ENCODE results near the gene ODR4. TPM values are rescaled to one million over a fixed set of nuclear protein-coding genes. Genes with fewer than 3 reads are reported as not detected.
A peak's percentile ranks its signal among the peaks of the same experiment; 100 is the strongest.
"Not testable (repeated sequence)": the region's sequence is repeated elsewhere in the genome, so short reads cannot be mapped to it uniquely, and the experiment has no call there.

ODR4 gene
- total RNA-seq, 1 donor from 2014 or later: 15.5 TPM

DNA sequence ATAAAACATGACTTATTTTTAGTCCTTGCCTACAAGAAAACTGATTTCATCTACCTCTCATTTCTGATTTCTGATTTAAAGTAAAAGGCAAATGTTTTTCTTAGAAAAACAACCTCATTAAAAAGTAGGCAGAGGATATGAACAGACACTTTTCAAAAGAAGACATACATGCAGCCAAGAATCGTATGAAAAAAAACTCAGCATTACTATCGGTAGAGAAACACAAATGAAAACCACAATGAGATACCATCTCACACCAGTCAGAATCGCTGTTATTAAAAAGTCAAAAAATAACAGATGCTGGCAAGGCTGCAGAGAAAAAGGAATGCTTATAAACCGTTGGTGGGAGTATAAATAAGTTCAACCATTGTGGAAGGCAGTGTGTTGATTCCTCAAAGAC, 16.2 kb downstream of the ODR4 start:
- no peak overlapping the region for H3K4me3 Mint-ChIP-seq
- no peak overlapping the region for H3K27ac Mint-ChIP-seq
- H3K4me1 Mint-ChIP-seq (ENCODE audit: low read depth): no peaks in the 10 kb centered on the region
- H3K36me3 Mint-ChIP-seq (ENCODE audit: low read depth): peaks cover 31% of the 10 kb centered on the region
- intact Hi-C loops (cut with micrococcal nuclease): no loop called here
- no peaks in the 10 kb centered on the region for H3K27me3 Mint-ChIP-seq (ENCODE audit: insufficient read depth)
- H3K9me3 Mint-ChIP-seq: no peaks in the 10 kb centered on the region
- DNase-seq (ENCODE audit: low spot score): no peak

DNA sequence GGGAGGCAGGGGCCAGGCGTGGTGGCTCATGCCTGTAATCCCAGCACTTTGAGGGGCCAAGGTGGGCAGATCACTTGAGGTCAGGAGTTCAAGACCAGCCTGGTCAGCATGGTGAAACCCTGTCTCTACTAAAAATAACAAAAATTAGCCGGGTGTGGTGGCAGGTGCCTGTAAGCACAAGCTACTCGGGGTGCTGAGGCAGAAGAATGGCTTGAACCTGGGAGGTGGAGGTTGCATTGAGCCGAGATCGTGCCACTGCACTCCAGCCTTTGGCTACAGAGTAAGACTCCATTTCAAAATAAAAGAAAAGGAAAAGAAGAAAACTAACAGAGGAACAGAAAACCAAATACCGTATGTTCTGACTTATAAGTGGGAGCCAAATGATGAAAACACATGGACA, 17.1 kb downstream of the ODR4 start:
- H3K27me3 Mint-ChIP-seq (ENCODE audit: insufficient read depth); DNase-seq (ENCODE audit: low spot score); H3K4me1 Mint-ChIP-seq (ENCODE audit: low read depth); H3K4me3 Mint-ChIP-seq; intact Hi-C loops (cut with micrococcal nuclease); H3K9me3 Mint-ChIP-seq: not testable (repeated sequence)
- Mint-ChIP-seq H3K36me3 (ENCODE audit: low read depth) (peaks cover 30% of the 10 kb centered on the region), H3K27ac (peak overlapping the region; percentile 31)

DNA sequence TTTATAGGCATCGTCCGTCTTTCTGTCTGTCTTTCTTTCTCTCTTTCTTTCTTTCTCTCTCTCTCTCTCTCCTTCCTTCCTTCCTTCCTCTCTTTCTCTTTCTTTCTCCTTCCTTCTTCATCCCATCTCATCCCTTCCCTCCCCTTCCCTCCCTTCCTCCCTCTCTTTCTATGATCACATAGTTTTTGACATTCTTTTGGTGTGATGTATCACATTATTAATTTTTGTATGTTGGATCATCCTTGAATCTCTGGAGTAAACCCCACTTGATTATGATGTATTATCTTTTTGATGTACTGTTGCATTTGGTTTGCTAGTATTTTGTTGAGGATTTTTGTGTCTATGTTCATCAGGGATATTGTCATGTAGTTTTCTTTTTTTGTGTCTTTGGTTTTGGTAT, 25.8 kb downstream of the ODR4 start:
- H3K4me1 Mint-ChIP-seq (ENCODE audit: low read depth); H3K27me3 Mint-ChIP-seq (ENCODE audit: insufficient read depth); H3K27ac Mint-ChIP-seq; DNase-seq (ENCODE audit: low spot score); H3K9me3 Mint-ChIP-seq; H3K4me3 Mint-ChIP-seq: not testable (repeated sequence)
- peaks cover 15% of the 10 kb centered on the region for H3K36me3 Mint-ChIP-seq (ENCODE audit: low read depth)
- intact Hi-C loops (cut with micrococcal nuclease): loop anchor here (5.0 to 10.0 kb wide), 4 partner anchors 206 to 403 kb away; partner anchors contain the start of gene PTGS2

DNA sequence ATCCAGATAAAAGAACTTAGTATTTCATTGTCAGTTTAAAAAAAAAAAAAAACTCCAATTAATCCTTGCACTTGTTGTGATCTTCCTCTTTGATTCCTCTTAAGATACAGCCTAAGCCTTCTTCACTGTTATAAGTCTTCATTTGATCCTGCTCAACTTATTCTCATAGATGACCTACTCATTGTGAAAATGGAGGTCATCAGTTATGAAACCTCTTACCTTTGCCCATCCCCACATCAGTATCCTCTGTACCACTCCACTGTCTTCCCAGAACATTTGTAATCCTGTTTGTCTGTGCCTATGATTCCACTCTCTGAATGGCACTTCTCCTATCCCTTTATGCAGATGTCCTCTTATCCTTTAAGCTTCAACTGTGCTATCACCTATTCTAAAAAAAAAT, 28.0 kb downstream of the ODR4 start:
- Mint-ChIP-seq H3K4me1 (ENCODE audit: low read depth) (peaks cover 9% of the 10 kb centered on the region), H3K4me3 (no peak overlapping the region), H3K27ac (no peak overlapping the region), H3K27me3 (ENCODE audit: insufficient read depth) (no peaks in the 10 kb centered on the region), H3K36me3 (ENCODE audit: low read depth) (peaks cover 21% of the 10 kb centered on the region), H3K9me3 (no peaks in the 10 kb centered on the region)
- intact Hi-C loops (cut with micrococcal nuclease): loop anchor here (1.0 to 10.0 kb wide), 6 partner anchors 79 to 583 kb away; partner anchors contain the start of gene PTGS2
- DNase-seq (ENCODE audit: low spot score): no peak

DNA sequence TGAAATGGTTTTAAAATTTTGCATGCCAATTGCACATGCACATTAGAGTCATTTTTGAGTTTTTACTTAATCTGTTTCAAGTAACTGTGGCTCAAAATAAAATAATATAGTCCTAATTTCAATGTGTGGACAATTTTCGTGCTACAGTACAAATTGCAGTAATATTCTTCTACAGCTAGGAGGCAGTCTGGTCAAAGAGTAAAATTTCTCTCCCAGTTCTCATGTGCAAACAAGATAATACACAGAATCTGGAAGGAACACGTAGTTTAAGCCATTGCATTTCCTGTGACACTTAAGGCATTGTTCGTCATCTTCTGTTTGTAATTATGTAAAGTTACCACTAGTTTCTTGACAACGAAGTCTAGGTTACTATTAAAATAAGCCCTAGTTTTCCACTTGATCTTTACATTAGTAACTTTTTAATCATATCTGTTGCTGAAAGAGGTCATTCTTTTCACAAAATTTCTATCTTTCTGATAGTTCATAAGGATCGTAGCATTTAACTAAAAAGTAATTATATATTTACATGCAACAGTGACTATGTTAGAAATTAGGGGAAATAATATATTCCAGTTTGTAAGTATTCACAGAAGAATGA, 28.9 kb downstream of the ODR4 start:
- Mint-ChIP-seq H3K4me1 (ENCODE audit: low read depth) (peaks cover 9% of the 10 kb centered on the region), H3K36me3 (ENCODE audit: low read depth) (peaks cover 21% of the 10 kb centered on the region), H3K27ac (peak overlapping the region; percentile 44), H3K9me3 (no peaks in the 10 kb centered on the region), H3K27me3 (ENCODE audit: insufficient read depth) (no peaks in the 10 kb centered on the region), H3K4me3 (no peak overlapping the region)
- intact Hi-C loops (cut with micrococcal nuclease): loop anchor here (1.0 to 10.0 kb wide), 6 partner anchors 78 to 582 kb away; partner anchors contain the start of gene PTGS2
- no peak for DNase-seq (ENCODE audit: low spot score)

DNA sequence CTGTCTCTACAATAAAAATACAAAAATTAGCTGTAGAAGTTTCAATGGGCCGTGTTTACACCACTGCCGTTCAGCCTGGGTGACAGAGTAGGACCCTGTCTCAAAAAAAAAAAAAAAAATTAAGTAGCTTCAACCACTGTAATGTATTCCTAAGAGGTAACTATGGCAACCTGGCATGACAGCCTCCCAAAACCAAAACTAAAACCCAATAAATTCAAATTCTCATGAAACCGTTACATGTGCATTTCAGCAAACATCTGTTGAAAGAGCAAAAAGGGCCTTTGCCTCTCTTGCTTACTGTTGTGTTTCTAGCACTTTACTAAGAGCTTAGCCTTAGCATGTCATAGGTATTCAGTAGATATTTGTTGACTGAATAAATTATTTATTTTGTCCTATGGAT, 33.5 kb downstream of the ODR4 start:
- Mint-ChIP-seq H3K4me1 (ENCODE audit: low read depth) (peaks cover 9% of the 10 kb centered on the region), H3K36me3 (ENCODE audit: low read depth) (peaks cover 13% of the 10 kb centered on the region), H3K27me3 (ENCODE audit: insufficient read depth) (no peaks in the 10 kb centered on the region), H3K4me3 (no peak overlapping the region), H3K9me3 (no peaks in the 10 kb centered on the region), H3K27ac (no peak overlapping the region)
- no peak for DNase-seq (ENCODE audit: low spot score)
- intact Hi-C loops (cut with micrococcal nuclease): loop anchor here (10.0 kb wide), 2 partner anchors 276 to 396 kb away; partner anchors contain the start of gene PTGS2

DNA sequence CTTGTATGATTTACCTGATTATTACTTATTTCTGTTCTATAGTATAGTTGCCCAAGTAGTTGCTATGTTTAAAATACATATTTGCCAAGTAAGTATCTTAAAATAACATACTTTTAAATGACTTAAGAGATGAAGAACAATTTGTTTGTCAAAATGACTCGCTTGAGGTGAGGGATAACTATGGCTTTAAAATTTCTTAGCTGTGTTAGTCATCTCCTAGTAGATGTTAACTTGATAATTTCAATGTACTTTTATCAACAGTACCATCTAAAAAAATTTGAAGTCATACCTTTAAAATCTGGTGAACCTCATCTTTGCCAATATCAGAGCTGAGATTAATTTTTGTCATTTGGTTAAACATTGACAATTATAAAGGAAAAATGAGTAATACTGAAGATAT, 37.7 kb downstream of the ODR4 start:
- intact Hi-C loops (cut with micrococcal nuclease): no loop called here
- no peak for DNase-seq (ENCODE audit: low spot score)
- Mint-ChIP-seq H3K36me3 (ENCODE audit: low read depth) (peaks cover 6% of the 10 kb centered on the region), H3K27me3 (ENCODE audit: insufficient read depth) (no peaks in the 10 kb centered on the region), H3K9me3 (no peaks in the 10 kb centered on the region), H3K27ac (no peak overlapping the region), H3K4me3 (no peak overlapping the region), H3K4me1 (ENCODE audit: low read depth) (no peaks in the 10 kb centered on the region)

DNA sequence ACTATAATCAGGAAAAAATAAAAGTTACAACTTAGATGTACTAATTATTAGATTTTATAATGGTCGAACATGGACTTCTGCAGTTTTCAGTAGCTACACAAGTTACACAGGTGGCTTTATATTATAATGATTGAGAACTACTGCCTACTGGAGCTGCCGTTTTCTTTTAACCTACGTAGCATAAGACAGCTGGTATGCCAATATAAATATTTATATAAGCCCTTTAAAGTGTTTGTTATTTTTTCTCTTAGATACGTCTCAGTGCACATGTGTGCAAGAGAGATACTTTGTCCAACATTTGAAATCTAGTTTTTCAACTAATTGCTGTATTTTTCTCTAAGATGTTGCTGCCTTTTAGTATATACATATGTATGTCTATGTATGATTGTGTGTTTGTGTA, 42.9 kb downstream of the ODR4 start:
- intact Hi-C loops (cut with micrococcal nuclease): no loop called here
- DNase-seq (ENCODE audit: low spot score): no peak
- Mint-ChIP-seq H3K4me1 (ENCODE audit: low read depth) (peaks cover 18% of the 10 kb centered on the region), H3K27ac (peak overlapping the region; percentile 11), H3K27me3 (ENCODE audit: insufficient read depth) (no peaks in the 10 kb centered on the region), H3K9me3 (no peaks in the 10 kb centered on the region), H3K36me3 (ENCODE audit: low read depth) (peaks cover 20% of the 10 kb centered on the region), H3K4me3 (no peak overlapping the region)

DNA sequence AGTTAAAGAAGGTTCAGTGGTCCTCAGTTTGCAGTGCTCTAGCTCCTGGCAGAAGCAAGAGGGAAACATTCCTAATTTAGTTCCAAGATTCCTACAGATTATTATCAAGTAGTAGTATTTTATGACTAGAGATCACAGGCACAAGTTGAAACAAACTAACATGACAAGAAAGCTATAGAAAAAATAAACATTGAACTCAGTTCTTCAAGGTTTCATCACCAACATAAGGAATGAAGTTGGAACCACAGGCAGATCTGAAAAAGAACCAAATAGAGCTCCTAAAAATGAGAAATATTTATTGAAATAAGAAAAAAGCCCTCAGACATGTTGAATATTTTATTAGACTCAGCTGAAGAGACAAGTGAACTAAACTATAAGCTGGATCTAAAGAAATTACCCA, 44.7 kb downstream of the ODR4 start:
- peaks cover 25% of the 10 kb centered on the region for H3K36me3 Mint-ChIP-seq (ENCODE audit: low read depth)
- no peak for DNase-seq (ENCODE audit: low spot score)

DNA sequence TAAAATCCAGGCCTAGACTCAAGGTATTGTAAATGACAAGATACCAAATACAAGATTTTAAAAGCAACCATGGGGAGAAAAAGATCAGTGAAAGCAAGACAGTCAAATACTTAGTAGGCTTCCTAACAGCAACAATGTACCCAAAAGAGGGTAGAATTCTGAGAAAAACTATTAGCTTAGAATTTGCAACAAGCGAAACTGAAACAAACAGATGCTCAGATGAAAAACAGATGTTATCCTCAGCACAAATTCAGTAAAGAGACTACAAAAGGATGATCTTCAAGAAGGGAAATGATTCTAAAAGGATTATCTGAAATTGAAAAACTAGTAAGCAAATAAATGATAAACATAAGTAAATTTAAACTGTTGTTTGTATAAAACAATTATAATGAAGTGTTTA, 45.3 kb downstream of the ODR4 start:
- intact Hi-C loops (cut with micrococcal nuclease): loop anchor here (1.0 kb wide), 1 partner anchor 9 kb away; no protein-coding TSS in a partner anchor
- Mint-ChIP-seq H3K36me3 (ENCODE audit: low read depth) (peaks cover 30% of the 10 kb centered on the region), H3K4me1 (ENCODE audit: low read depth) (peaks cover 24% of the 10 kb centered on the region), H3K4me3 (peak overlapping the region; percentile 54), H3K27me3 (ENCODE audit: insufficient read depth) (no peaks in the 10 kb centered on the region), H3K27ac (peak overlapping the region; percentile 92), H3K9me3 (peaks cover 2% of the 10 kb centered on the region)
- no peak for DNase-seq (ENCODE audit: low spot score)

More for the DNA sequence above, 44.7 kb downstream of the ODR4 start:
- Mint-ChIP-seq H3K9me3 (no peaks in the 10 kb centered on the region), H3K27ac (peak overlapping the region; percentile 92), H3K27me3 (ENCODE audit: insufficient read depth) (no peaks in the 10 kb centered on the region), H3K4me3 (peak overlapping the region; percentile 54), H3K4me1 (ENCODE audit: low read depth) (peaks cover 18% of the 10 kb centered on the region)
- intact Hi-C loops (cut with micrococcal nuclease): loop anchor here (1.0 kb wide), 1 partner anchor 8 kb away; no protein-coding TSS in a partner anchor

DNA sequence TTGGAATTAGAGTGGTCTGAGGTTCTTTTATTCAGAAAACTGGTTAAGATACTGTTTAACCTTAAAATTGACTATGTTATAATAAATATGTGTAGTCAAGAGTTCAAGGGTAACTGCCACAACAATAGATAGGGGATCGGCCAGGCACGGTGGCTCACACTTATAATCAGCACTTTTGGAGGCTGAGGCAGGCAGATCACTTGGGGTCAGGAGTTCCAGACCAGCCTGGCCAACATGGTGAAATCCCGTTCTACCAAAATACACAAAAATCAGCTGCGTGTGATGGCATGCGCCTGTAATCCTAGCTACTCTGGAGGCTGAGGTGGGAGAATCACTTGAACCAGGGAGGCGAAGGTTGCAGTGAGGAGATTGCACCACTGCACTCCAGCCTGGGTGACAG, 45.8 kb downstream of the ODR4 start:
- peaks cover 35% of the 10 kb centered on the region for H3K36me3 Mint-ChIP-seq (ENCODE audit: low read depth)
- intact Hi-C loops (cut with micrococcal nuclease): no loop called here
- H3K4me3 Mint-ChIP-seq: no peak overlapping the region
- peaks cover 4% of the 10 kb centered on the region for H3K9me3 Mint-ChIP-seq
- peak overlapping the region; percentile 23 for H3K27ac Mint-ChIP-seq
- peaks cover 28% of the 10 kb centered on the region for H3K4me1 Mint-ChIP-seq (ENCODE audit: low read depth)
- DNase-seq (ENCODE audit: low spot score): no peak
- H3K27me3 Mint-ChIP-seq (ENCODE audit: insufficient read depth): no peaks in the 10 kb centered on the region

DNA sequence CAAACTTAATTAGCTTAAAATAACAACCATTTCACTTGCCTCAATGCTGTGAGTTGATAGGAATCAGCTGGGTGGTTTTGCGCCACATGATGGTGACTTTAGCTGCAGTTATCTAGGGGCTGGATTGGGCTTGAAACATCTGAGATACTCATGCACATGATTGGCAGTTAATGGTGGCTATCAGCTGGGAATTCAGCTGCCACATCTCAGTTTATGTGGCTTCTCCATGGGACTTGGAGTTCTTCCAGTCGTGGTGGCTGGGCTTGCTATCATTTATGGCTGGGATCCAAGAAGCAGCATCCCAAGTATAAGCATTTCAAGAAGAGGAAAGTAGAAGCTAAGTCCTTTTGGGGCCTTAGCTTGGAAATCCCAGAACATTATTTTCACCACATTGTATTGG, 48.9 kb downstream of the ODR4 start:
- Mint-ChIP-seq H3K9me3 (peaks cover 12% of the 10 kb centered on the region), H3K27ac (no peak overlapping the region), H3K36me3 (ENCODE audit: low read depth) (peaks cover 31% of the 10 kb centered on the region), H3K4me1 (ENCODE audit: low read depth) (peaks cover 32% of the 10 kb centered on the region), H3K27me3 (ENCODE audit: insufficient read depth) (no peaks in the 10 kb centered on the region), H3K4me3 (no peak overlapping the region)
- DNase-seq (ENCODE audit: low spot score): no peak
- intact Hi-C loops (cut with micrococcal nuclease): no loop called here

DNA sequence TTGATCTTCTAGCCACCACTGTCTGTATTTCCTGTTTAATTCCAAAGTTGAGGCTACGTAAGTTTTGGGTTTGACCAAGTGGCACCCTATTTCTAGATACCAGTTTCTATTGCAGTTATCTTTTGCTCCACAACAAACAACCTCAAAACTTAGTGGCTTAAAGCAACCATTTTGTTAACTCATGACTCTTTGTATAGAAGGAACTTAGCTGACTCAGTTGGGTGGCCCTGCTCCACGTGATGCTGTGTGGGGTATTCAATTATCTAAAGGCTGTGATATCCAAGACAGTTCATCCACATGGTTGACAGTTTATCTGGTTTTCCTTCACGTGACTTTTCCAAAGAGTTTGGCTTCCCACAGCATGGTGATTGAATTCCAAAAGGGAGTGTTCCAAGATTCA, 50.5 kb downstream of the ODR4 start:
- Mint-ChIP-seq H3K27me3 (ENCODE audit: insufficient read depth) (no peaks in the 10 kb centered on the region), H3K4me3 (no peak overlapping the region), H3K27ac (no peak overlapping the region), H3K9me3 (peaks cover 12% of the 10 kb centered on the region), H3K36me3 (ENCODE audit: low read depth) (peaks cover 29% of the 10 kb centered on the region), H3K4me1 (ENCODE audit: low read depth) (peaks cover 20% of the 10 kb centered on the region)
- DNase-seq (ENCODE audit: low spot score): no peak
- intact Hi-C loops (cut with micrococcal nuclease): no loop called here

DNA sequence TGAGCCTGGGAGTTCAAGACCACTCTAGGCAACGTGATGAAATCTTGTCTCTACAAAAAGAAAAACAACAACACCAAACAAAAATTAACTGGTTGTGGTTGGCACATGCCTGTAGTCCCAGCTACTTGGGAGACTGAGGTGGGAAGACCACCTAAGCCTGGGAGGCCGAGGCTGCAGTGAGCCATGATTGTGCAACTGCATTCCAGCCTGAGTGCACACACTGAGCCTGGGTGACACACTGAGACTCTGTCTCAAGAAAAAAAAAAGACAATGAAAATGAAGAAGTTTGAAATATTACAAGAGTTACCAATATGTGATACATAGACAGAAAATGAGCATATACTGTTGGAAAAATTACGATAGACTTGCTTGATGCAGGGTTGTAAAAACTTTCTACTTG, 53.4 kb downstream of the ODR4 start:
- Mint-ChIP-seq H3K27me3 (ENCODE audit: insufficient read depth) (no peaks in the 10 kb centered on the region), H3K9me3 (peaks cover 12% of the 10 kb centered on the region), H3K4me1 (ENCODE audit: low read depth) (peaks cover 14% of the 10 kb centered on the region), H3K27ac (no peak overlapping the region), H3K36me3 (ENCODE audit: low read depth) (peaks cover 28% of the 10 kb centered on the region), H3K4me3 (no peak overlapping the region)
- no peak for DNase-seq (ENCODE audit: low spot score)
- intact Hi-C loops (cut with micrococcal nuclease): no loop called here
